NCI-H1105 (cell line): ENCODE results near the gene FBRSL1.

Source experiments
- DNase-seq: peaks from one replicate; lab custom pipeline; 2025; lab: John Stamatoyannopoulos, UW

The FBRSL1 gene

GRCh38 chr12:132542661-132543060 lies 52.7 kb downstream of the FBRSL1 start:
- DNase-seq = no peak

DNA sequence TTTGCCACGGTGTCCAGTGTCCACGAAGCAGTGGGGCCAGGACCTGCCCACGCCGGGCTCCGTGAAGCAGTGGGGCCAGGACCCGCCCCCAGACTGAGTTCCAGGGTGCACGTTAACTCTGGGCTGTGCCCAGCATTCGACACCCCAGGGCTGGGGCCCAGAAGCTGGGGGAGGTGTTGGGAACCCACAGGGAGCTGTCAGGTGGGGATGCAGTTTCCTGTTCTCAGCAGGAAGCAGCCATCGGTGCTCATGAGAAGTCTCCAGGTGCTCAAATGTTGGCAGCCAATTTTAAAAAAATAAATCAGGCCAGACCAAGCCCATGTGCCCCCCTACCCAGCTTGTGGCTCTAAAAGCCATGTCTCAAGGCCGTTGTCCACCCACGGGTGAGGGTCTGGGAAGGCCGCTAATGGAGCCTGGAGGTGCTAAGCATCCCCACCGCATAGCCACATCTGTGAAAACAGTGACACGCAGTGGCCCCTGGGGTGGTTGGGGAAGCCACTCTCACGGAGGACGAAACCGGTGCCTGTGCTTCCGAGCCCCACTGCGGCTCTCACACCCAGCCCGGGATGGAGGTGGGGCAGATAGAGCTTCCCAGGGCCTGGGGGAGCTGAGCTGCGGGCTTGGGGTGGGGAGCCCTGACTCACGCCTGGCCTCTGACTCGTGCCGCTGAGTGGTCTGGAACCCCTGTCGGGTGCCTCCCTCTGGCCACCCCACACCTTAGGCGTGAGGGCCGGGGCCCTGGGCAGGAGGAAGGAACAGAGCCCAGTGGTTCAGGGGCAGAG lies 53.5 kb downstream of the FBRSL1 start:
- no peak for DNase-seq

GRCh38 chr12:132544080-132544397 lies 54.1 kb downstream of the FBRSL1 start:
- DNase-seq = no peak

- no peak for DNase-seq
Measured at GRCh38 chr12:132544498-132544897, 54.5 kb downstream of the FBRSL1 start.

DNA sequence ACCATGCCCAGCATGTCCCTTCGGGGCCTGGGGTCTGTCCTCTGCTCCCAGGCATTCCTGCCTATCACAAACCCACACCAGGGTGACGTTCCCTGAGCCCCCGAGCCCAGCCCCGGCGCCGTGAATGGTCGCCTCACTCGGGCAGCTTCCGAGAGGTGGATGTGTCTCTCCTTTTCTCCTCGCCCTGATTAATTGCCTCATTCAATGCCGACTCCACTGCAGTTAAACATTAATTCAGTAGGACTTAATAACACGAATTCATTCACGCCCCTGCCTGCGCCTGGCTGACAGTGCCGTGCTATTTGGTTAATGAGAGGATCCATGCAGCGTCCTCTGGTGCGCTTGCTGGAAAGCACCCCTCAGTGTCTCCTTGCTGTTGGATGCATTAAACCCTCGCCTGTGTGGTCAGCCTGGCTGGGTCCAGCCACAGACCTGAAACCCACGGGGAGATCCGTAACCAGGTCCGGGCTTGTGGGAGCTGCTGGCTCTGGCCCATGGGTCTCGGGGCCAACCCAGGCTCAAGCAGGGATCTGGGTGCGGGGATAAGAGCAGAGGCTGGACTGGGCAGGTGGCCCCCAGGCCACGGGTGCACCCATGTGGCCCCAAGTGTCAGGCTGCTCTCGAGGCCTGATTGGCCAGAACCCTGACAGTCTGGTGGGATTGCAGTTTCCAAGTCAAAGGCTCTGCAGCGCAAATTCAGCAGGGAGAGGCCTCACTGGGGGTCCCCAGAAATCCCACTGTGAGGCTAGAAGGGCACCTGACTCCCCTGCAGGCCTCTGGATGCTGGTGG lies 55.4 kb downstream of the FBRSL1 start:
- DNase-seq = no peak

GRCh38 chr12:132545955-132546354 lies 56.0 kb downstream of the FBRSL1 start:
- no peak for DNase-seq

- DNase-seq = no peak
Measured at GRCh38 chr12:132546647-132547046, 56.7 kb downstream of the FBRSL1 start.

GRCh38 chr12:132547205-132547740 lies 57.3 kb downstream of the FBRSL1 start:
- no peak for DNase-seq

- no peak for DNase-seq
Measured at GRCh38 chr12:132548430-132549058, 58.6 kb downstream of the FBRSL1 start.

DNA sequence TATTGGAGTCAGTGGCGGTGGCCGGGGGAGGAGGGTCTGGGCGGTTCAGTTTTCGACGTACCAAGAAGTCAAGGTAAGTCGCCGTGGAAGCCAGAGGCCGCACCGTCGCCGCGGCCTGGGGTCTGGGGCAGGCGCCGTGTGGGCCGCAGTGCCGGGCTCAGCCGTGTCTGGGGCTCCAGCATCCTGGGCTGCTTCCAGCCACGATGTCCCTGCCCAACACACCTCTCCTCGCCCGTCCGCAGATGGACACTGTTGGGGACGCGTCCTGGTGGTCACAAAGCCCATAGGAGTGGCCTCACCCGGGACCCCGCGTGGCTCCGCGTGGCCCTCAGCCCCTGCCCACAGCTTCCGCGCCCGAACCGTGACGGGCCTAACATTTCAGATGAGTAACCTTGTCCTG lies 59.1 kb downstream of the FBRSL1 start:
- DNase-seq = no peak

DNA sequence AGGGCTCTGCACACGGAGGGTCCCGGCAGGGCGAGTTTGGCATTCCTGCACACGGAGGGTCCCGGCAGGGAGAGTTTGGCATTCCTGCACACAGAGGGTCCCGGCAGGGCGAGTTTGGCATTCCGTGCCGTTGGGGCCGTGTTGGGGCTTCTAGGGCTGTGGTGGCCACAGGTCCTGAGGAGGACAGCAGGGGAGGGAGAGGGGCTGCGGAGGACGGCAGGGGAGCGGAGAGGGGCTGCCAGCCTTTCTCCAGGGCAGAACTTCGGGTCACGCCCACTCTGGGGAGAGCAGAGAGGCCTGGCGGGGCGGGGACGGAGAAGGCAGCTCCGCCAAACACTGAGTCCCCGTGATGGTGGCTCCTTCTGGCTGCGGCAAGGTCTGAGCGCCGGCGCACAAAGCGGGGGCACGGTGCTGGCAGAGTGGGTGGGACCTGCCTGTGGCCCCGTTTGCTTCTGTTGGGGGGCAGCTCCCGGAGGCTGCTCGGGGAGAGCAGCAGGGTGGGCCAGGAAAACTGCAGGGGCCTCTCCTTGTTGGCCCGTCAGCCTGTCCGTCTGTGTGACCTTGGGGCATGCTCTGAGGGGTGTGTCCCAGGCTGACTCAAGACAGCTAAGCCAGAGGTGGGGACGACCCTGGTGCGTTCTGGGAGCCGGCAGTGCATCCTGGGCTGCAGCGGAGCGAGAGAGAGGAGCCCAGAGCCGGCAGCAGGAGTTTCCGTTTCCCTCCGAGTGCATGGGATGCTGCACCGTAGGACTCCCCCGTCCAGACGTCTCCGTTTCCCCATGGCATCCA lies 60.3 kb downstream of the FBRSL1 start:
- no peak for DNase-seq

- no peak for DNase-seq
Measured at GRCh38 chr12:132550830-132551640, 61.1 kb downstream of the FBRSL1 start.

- DNase-seq = no peak
Measured at GRCh38 chr12:132551641-132552031, 61.7 kb downstream of the FBRSL1 start.

DNA sequence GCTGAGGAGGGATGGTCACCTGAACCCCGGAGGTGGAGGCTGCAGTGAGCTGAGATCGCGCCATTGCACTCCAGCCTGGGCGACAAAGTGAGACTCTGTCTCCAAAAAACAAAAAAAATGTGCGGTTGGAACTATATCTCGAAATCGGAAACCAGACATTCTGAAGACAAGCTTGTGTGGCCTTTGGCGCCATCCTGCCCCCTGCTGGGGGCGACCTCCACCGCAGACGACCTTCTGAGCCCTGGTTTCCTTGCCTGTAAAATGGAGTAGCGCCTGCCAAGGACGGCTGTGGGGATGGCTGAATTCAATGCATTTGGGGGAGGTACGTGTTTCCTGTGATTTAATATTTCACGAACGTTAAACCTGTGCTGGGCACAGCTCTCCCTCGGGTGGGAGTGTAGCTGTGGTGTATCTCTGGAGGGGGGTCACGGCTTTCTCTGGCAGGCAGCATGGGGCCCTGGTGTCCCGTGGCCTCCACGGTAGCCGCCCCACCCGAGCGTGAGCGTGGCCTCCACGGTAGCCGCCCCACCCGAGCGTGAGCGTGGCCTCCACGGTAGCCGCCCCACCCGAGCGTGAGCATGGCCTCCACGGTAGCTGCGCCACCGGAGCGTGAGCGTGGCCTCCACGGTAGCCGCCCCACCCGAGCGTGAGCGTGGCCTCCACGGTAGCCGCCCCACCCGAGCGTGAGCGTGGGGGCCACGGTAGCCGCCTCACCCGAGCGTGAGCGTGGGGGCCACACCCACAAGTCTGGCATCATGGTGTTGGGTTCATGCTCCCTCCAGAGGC lies 65.1 kb downstream of the FBRSL1 start:
- no peak for DNase-seq

GRCh38 chr12:132555686-132556085 lies 65.7 kb downstream of the FBRSL1 start:
- no peak for DNase-seq

DNA sequence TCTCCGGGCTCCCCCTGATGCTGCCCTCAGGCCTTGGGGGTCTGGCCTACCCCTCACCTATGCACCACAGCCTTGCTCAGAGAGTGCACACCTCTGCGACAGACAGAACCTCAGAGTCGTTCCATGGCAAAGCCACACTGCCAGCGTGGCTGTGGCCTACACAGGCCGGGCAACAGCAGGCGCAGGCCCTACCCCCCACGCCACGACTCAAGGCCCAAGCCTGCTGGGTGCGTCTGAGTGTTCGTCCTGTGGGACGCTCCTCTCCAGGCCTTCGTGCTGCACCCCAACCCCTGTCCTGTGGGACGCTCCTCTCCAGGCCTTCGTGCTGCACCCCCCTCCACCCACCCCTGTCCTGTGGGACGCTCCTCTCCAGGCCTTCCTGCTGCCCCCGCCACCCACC lies 66.3 kb downstream of the FBRSL1 start:
- DNase-seq = no peak

DNA sequence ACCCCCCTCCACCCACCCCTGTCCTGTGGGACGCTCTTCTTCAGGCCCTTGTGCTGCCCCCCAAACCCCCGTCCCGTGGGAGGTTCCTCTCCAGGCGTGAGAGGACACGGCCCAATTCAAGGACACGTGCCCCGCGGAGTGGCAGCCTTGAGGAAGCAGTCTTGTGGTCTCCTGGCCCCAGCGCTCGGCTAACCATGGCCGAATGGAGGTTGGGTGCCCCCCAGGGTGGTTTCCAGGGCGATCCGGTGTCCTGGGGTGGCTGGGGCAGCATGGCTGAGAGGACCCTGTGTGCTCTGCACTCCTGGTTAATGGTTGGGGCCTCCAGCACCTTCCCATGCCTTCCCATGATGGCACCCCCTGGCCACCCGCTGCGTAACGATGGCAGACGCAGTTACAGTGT lies 66.8 kb downstream of the FBRSL1 start:
- DNase-seq = no peak

DNA sequence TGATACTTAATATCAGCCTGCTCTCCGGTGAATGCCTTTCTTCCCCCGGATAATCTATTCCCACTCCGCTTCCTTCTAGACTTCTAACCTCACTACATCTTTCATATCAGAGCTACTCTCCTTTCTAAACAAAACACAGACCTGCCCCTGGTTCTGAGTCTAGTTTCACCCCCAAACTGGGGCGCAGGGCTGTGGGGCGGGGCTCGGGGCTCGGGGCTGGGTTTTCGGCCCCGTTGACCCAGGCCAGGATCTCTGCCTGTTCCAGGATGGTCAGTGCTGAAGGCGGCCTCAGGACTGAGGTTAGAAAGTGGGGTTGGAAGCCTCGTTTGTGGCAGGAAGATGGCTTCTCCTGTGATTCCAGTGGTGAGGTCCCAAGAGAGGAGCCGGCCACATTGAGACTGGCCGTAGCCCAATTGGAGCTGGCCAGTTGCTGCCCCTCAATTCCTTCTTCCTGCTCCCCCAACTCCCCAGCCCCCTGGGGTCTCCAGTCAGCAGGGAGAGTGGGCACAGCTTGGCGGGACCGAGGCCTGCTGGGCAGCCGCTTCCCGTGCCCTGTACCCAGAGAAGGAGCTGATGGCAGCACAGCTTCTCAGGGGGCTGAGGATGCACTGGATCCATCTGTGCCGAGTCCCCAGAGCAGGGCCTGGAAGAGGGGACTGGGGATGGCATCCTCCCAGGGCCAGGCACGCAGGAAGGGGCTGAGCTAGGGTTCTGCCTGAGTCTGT lies 67.5 kb downstream of the FBRSL1 start:
- no peak for DNase-seq

- no peak for DNase-seq
Measured at GRCh38 chr12:132558042-132558856, 68.3 kb downstream of the FBRSL1 start.
